BLaER1 (cell line): ENCODE data around the gene ARRDC5.
"Not testable (repeated sequence)": the region's sequence is repeated elsewhere in the genome, so short reads cannot be mapped to it uniquely, and the experiment has no call there.

ENCODE experiments used
- H3K27ac ChIP-seq: shearing (Covaris generic); formaldehyde crosslinking; 2 replicates; pipeline ENCODE4 v1.8.1; 2022
- H3K27me3 ChIP-seq: shearing (Covaris generic); formaldehyde crosslinking; 2 replicates; pipeline ENCODE4 v1.8.1; 2022
- H3K36me3 ChIP-seq: shearing (Covaris generic); formaldehyde crosslinking; 2 replicates; pipeline ENCODE4 v1.8.1; 2022
- H3K4me1 ChIP-seq: shearing (Covaris generic); formaldehyde crosslinking; 2 replicates; pipeline ENCODE4 v1.8.1; 2022
- H3K4me2 ChIP-seq: shearing (Covaris generic); formaldehyde crosslinking; 2 replicates; pipeline ENCODE4 v1.8.1; 2022
- H3K4me3 ChIP-seq: shearing (Covaris generic); formaldehyde crosslinking; 2 replicates; pipeline ENCODE4 v1.8.1; 2022
- H3K9ac ChIP-seq: shearing (Covaris generic); formaldehyde crosslinking; 2 replicates; pipeline ENCODE4 v1.8.1; 2022
- H3K9me3 ChIP-seq: shearing (Covaris generic); formaldehyde crosslinking; 2 replicates; pipeline ENCODE4 v1.8.1; 2022
- H4K20me1 ChIP-seq: shearing (Covaris generic); formaldehyde crosslinking; 2 replicates; pipeline ENCODE4 v1.8.1; 2022
- Cebpa-rat ChIP-seq: shearing (Covaris generic); IDR thresholded peaks from 2 replicates; pipeline ENCODE4 v1.8.1; 2022

Gene ARRDC5

DNA sequence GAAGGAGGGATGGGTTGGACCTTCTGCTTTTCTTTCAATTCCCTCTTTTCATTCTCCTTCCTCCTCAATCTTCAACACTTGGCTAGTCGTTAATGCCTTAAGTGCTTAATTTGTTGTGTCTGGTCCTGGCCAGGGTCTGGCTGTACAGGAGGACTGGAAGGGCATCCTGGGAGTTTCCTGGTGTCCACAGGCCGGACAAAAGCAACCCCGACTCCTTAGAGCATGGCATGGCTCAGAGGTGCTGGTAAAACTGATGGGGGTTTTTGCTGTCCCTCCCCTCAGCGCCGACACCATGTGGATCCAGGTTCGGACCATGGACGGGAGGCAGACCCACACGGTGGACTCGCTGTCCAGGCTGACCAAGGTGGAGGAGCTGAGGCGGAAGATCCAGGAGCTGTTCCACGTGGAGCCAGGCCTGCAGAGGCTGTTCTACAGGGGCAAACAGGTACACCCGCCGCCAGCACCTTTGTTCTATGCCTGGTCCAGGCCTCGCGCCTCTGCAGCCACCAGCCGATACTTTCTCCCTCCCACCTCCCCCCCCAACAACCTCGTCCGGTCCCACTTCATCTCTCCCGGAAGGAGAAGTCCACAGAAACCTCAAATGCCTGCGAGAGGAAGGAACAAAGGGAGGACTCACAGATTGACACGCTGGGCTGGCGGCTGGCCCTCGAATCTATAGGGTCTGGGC is 8.0 kb upstream of the ARRDC5 start:
- Histone ChIP-seq H3K27ac (peak overlapping the region; percentile 96), H3K36me3 (peaks cover 54% of the 10 kb centered on the region), H3K4me2 (peak overlapping the region; percentile 97), H4K20me1 (peaks cover 53% of the 10 kb centered on the region), H3K4me3 (peak overlapping the region; percentile 94), H3K9ac (peak overlapping the region; percentile 99), H3K27me3 (no peaks in the 10 kb centered on the region), H3K9me3 (no peaks in the 10 kb centered on the region), H3K4me1 (peaks cover 72% of the 10 kb centered on the region)
- no peak for TF ChIP-seq Cebpa-rat

DNA sequence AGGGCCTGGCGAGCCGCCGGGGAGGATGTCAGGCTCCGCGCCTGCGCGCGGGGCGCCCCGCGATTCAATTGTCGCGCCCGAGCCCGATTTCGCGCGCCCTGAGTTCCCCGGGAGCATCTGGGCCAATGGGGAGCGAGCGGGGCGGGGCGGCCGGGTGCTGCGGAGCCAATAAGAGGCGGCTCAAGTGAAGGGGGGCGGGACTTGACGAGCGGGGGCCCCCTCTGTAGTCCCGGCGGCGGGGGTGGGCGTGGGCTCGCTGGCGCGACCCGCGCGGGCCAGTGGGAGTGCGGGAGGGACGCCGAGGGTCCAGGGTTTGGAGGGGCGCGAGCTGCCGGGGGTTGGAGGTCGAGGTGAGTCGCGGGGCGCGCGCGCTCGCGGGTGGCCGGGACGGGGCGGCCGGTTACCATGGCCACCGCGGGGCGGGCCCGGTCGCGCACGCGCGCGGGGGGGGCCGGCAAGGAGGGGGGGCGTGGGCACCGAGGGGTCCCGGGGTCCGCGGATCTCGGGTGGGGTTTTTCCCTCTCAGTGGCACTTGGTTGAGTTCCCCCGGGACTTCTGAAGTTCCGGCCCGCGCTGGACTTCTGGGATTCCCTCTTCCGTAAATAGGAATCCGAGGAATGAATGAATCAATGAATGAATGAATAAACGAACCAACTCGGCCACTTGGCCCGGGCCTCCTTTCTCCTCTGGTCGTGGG is 7.3 kb upstream of the ARRDC5 start:
- Histone ChIP-seq H4K20me1 (peaks cover 46% of the 10 kb centered on the region), H3K4me1 (peaks cover 69% of the 10 kb centered on the region), H3K4me2 (peak overlapping the region; percentile 97), H3K36me3 (peaks cover 47% of the 10 kb centered on the region), H3K4me3 (peak overlapping the region; percentile 94), H3K27me3 (no peaks in the 10 kb centered on the region), H3K9me3 (no peaks in the 10 kb centered on the region), H3K9ac (peak overlapping the region; percentile 99), H3K27ac (peak overlapping the region; percentile 96)
- no peak for TF ChIP-seq Cebpa-rat

DNA sequence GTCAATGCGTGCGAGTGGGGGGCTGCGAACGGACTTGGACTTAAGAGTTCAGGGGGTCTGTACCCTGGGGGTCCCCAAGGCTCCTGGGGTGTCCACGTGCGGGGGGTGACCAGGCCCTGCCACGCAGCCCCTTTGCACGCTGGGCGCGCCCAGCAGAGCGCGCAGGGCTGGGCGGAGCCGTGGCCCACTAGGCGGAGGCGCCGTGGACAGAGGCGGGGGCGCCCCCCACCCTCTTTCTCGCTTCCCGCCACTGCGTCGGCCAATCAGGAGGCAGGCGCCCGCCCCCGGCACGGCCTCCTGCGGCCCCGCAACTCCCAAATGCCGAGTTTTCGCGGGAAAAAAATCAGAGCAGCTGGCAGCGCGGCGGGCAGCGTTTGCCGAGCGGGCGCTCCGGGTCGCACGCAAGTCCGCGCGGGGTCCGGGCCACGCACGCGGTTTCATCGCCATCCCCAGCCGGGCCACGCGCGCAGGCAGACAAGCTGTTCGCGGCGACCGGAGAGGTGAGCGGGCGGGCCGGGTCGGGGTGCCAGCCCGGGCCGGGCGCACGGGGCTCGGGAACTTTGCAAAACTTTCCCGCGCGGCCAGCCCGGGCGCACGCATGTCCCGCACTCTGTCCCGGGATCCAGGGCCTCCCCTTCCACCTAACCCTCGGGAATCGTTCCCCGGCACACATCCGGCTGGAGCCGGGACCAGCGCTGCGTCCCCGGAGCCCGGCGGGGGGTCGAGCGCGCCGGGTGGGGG is 6.6 kb upstream of the ARRDC5 start, which contains the start of gene UHRF1:
UHRF1 (plus strand) TSS at position 346 of the 741 bp plus-strand sequence. CDS start 1,385 bp downstream, outside the sequence.
- peak within 1 kb of the TSS; percentile 97 for H3K4me2 ChIP-seq
- no peaks in the 10 kb centered on the region for H3K9me3 ChIP-seq
- H4K20me1 ChIP-seq, result peaks cover 39% of the 10 kb centered on the region
- TF ChIP-seq Cebpa-rat, result no peak
- peaks cover 40% of the 10 kb centered on the region for H3K36me3 ChIP-seq
- H3K4me1 ChIP-seq, result peaks cover 62% of the 10 kb centered on the region
- peak within 1 kb of the TSS; percentile 99 for H3K9ac ChIP-seq
- no peaks in the 10 kb centered on the region for H3K27me3 ChIP-seq
- peak within 1 kb of the TSS; percentile 94 for H3K4me3 ChIP-seq
- H3K27ac ChIP-seq, result peak within 1 kb of the TSS; percentile 96

DNA sequence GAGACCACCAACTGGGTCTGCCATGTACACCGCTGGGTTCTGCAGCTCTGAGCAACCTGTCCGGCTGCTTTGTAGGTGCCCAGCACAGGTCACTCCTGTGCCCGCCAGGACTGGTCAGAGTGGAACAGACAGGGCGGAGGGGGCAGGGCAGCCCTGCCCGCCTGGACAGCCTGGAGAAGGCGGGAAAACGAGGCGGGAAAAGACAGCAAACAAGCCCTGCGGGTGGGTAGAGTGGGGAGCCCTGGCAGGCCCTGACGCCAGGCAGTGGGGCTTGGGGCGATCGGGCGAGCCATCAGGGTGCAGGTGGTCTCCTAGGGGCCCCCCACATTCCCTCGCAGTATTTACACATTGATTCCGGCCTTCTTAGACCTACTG is 6.1 kb upstream of the ARRDC5 start:
- no peak for TF ChIP-seq Cebpa-rat
- Histone ChIP-seq H3K9ac (peak overlapping the region; percentile 99), H3K27me3 (no peaks in the 10 kb centered on the region), H3K4me1 (peaks cover 62% of the 10 kb centered on the region), H3K36me3 (peaks cover 35% of the 10 kb centered on the region), H4K20me1 (peaks cover 33% of the 10 kb centered on the region), H3K4me3 (peak overlapping the region; percentile 94), H3K27ac (peak overlapping the region; percentile 96), H3K4me2 (peak overlapping the region; percentile 94), H3K9me3 (no peaks in the 10 kb centered on the region)

DNA sequence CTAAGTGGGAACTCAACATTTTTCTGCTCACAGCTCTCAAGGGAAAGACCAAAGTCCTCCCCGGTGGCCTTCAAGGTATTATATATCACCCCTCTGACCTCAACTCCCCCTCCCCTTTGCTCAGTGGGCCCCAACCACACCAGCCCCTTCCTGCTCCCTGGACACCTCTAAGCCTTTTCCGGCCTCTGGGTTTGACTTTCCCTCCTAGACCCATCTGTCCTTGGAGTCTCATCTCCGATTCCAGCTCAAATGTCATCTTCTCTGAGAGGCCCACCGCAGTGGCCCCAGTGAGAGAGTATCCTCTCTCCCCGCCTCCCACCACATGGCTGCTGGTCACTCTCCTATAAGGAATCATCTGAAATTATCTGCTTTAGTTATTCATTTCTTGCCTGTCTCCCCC is 5.7 kb upstream of the ARRDC5 start:
- H3K4me1 ChIP-seq, result peaks cover 62% of the 10 kb centered on the region
- TF ChIP-seq Cebpa-rat, result no peak
- H3K27me3 ChIP-seq, result no peaks in the 10 kb centered on the region
- peak overlapping the region; percentile 94 for H3K4me3 ChIP-seq
- H3K36me3 ChIP-seq, result peaks cover 31% of the 10 kb centered on the region
- no peaks in the 10 kb centered on the region for H3K9me3 ChIP-seq
- H3K4me2 ChIP-seq, result peak overlapping the region; percentile 94
- H3K9ac ChIP-seq, result peak overlapping the region; percentile 99
- peak overlapping the region; percentile 96 for H3K27ac ChIP-seq
- peaks cover 29% of the 10 kb centered on the region for H4K20me1 ChIP-seq

DNA sequence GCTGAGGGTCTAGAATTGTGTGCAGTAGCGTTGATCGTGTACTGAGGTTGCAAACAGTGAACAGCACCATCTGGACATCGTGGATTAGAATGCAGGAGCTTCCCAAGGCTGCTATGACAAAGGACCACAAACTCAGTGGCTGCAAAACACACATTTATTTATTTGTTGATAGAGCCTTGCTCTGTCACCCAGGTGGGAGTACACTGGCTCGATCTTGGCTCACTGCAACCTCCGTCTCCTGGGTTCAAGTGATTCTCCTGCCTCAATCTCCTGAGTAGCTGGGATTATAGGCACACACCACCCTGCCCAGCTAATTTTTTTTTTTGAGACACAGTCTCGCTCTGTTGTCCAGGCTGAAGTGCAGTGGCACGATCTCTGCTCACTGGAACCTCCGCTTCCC is 4.3 kb upstream of the ARRDC5 start:
- Histone ChIP-seq H3K9me3 (no peaks in the 10 kb centered on the region), H3K4me3 (no peak overlapping the region), H3K36me3 (peaks cover 17% of the 10 kb centered on the region), H3K27me3 (no peaks in the 10 kb centered on the region), H3K4me1 (peaks cover 64% of the 10 kb centered on the region), H4K20me1 (peaks cover 15% of the 10 kb centered on the region), H3K27ac (peak overlapping the region; percentile 96), H3K4me2 (peak overlapping the region; percentile 94; the same call in 1 of the 2 replicates), H3K9ac (peak overlapping the region; percentile 38; the same call in 1 of the 2 replicates)
- TF ChIP-seq Cebpa-rat, result no peak

DNA sequence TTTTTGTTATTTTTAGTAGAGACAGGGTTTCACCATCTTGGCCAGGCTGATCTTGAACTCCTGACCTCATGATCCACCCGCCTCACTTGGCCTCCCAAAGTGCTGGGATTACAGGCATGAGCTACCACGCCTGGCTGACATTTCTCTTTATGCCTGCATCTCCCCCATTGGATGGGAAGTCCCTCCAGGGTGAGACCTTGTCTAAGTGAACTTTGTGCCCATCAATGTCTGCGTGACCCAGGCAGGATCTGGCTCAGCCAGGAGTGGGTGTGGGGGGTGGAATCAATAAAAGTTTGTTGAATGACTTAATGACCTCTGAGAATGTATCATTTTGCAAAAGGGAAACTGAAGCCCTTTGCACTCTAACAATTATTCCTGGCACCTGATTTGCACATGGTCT is 1.8 kb upstream of the ARRDC5 start:
- no peak for TF ChIP-seq Cebpa-rat
- Histone ChIP-seq H3K9me3 (no peaks in the 10 kb centered on the region), H3K4me1 (peaks cover 84% of the 10 kb centered on the region), H3K27me3 (no peaks in the 10 kb centered on the region), H3K36me3 (no peaks in the 10 kb centered on the region), H4K20me1 (no peaks in the 10 kb centered on the region; the same call in 1 of the 2 replicates), H3K4me3 (no peak overlapping the region), H3K9ac (no peak overlapping the region), H3K27ac (no peak overlapping the region), H3K4me2 (no peak overlapping the region)

DNA sequence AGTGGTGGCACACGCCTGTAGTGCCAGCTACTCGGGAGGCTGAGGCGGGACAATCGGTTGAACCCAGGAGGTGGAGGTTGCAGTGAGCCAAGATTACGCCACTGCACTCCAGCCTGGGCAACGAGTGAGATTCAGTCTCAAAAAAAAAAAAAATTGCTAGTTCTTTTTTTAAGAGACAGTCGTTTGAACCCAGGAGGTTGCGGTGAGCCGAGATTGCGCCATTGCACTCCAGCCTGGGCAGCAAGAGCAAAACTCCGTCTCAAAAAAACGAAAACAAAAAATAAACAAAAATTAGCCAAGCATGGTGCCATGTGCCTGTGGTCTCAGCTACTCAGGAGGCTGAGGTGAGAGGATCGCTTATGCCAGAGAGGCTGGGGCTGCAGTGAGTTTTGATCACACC is 1.8 kb downstream of the ARRDC5 start:
- Histone ChIP-seq H3K4me1 (peaks cover 86% of the 10 kb centered on the region), H3K9ac (0 out of 2 replicates have a peak overlapping the region, but pooled peaks have one; percentile 11), H3K4me2 (peak overlapping the region; percentile 46), H3K27ac (peak overlapping the region; percentile 78)
- not testable (repeated sequence) for H4K20me1 ChIP-seq, H3K36me3 ChIP-seq, H3K27me3 ChIP-seq, H3K9me3 ChIP-seq, H3K4me3 ChIP-seq
- peak; percentile 60; the same call in 1 of the 2 replicates for TF ChIP-seq Cebpa-rat

DNA sequence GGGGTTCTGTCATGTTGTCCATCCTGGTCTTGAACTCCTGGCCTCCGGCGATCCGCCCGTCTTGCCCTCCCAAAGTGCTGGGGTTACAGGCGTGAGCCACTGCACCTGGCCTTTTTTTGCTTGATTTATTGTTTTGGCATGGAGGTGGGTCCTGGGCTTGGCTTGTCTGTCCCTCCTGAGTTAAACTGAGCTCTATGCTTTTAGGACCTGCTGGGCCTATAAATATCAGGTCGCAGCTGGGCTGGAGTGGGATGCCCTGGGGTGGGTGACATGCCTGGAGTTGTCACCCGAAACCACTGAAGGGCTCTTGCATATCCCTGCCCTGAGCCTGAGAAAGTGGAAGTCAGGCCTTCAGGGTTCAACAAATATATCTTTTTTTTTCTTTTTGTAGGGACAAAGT is 5.5 kb downstream of the ARRDC5 start:
- Histone ChIP-seq H3K4me2 (peak overlapping the region; percentile 80), H3K4me3 (peak overlapping the region; percentile 48), H4K20me1 (no peaks in the 10 kb centered on the region), H3K9me3 (no peaks in the 10 kb centered on the region), H3K36me3 (no peaks in the 10 kb centered on the region), H3K27me3 (no peaks in the 10 kb centered on the region), H3K9ac (peak overlapping the region; percentile 80), H3K4me1 (peaks cover 87% of the 10 kb centered on the region), H3K27ac (peak overlapping the region; percentile 95)
- no peak for TF ChIP-seq Cebpa-rat

DNA sequence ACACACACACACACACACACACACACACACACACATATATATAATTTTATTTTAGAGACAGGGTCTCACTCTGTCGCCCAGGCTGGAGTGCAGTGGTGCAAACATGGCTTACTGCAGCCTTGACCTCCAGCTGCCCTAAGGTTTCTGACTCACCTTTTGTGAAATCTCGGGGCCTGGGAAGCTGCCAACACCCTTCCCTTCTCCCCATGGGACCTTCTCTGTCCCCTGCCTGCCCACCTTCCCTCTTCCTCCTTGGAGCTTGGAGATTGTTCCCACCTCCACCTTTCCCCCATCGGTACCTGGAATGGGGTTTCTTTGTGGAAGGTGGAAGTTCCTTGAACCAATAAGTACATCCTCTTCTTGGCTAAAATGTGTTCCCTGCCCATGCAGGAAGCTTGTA is 6.3 kb downstream of the ARRDC5 start:
- H3K9me3 ChIP-seq, result no peaks in the 10 kb centered on the region
- no peak for TF ChIP-seq Cebpa-rat
- H3K9ac ChIP-seq, result peak overlapping the region; percentile 80
- H3K4me1 ChIP-seq, result peaks cover 87% of the 10 kb centered on the region
- H3K27me3 ChIP-seq, result no peaks in the 10 kb centered on the region
- H3K36me3 ChIP-seq, result peaks cover 1% of the 10 kb centered on the region; the same call in 1 of the 2 replicates
- H3K27ac ChIP-seq, result peak overlapping the region; percentile 95
- H3K4me2 ChIP-seq, result peak overlapping the region; percentile 80
- H4K20me1 ChIP-seq, result no peaks in the 10 kb centered on the region
- peak overlapping the region; percentile 48 for H3K4me3 ChIP-seq

DNA sequence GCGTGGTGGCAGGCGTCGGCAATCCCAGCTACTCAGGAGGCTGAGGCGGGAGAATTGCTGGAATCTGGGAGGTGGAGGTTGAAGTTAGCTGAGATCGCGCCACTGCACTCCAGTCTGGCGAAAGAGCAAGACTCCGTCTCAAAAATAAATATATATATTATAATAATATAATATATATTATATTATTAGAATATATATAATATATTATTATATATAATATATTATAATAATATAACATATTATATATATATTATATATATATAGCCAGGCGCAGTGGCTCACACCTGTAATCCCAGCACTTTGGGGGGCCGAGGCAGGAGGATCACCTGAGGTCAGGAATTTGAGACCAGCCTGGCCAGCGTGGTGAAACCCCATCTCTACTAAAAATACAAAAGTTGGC is 9.7 kb downstream of the ARRDC5 start:
- H3K9me3 ChIP-seq, H3K9ac ChIP-seq, H3K27me3 ChIP-seq, H4K20me1 ChIP-seq, H3K4me2 ChIP-seq, H3K4me3 ChIP-seq: not testable (repeated sequence)
- Histone ChIP-seq H3K36me3 (peaks cover 12% of the 10 kb centered on the region; the same call in 1 of the 2 replicates), H3K27ac (peak overlapping the region; percentile 53), H3K4me1 (peaks cover 79% of the 10 kb centered on the region)
